DND-41 (cell line): ENCODE data around the gene GPR42.
"Not testable (repeated sequence)": the region's sequence is repeated elsewhere in the genome, so short reads cannot be mapped to it uniquely, and the experiment has no call there.

ENCODE experiments used
- ATAC-seq: fragments of 200-7000 bp; cut with Tn5 transposase; 3 replicates; pipeline ENCODE4 v1.9.1; 2021; ENCODE audit warnings: low read depth; ENCODE audit not compliant: insufficient read depth
- DNase-seq: peaks from one replicate; pipeline ENCODE4 v3.0.0-alpha.2; 2020
- H2AFZ ChIP-seq: 2 replicates; pipeline ENCODE4 v1.6.0; 2012; ENCODE audit warnings: low read depth, low read length
- H3K27ac ChIP-seq: 2 replicates; pipeline ENCODE4 v1.5.1; 2012; ENCODE audit warnings: low read length, inconsistent platforms
- H3K27me3 ChIP-seq: fragments of 200-600 bp; sonication (generic); 2 replicates; pipeline ENCODE4 v1.6.0; 2012; ENCODE audit warnings: low read length, mild to moderate bottlenecking, inconsistent platforms; ENCODE audit not compliant: insufficient read depth, poor library complexity
- H3K36me3 ChIP-seq: 2 replicates; pipeline ENCODE4 v1.5.1; 2012; ENCODE audit warnings: low read length, inconsistent platforms; ENCODE audit not compliant: insufficient read depth
- H3K4me1 ChIP-seq: 2 replicates; pipeline ENCODE4 v1.5.1; 2012; ENCODE audit warnings: mild to moderate bottlenecking, low read length; ENCODE audit not compliant: insufficient read depth
- H3K4me2 ChIP-seq: 2 replicates; pipeline ENCODE4 v1.6.0; 2012; ENCODE audit warnings: mild to moderate bottlenecking, moderate library complexity, low read length, inconsistent platforms; ENCODE audit not compliant: insufficient read depth
- H3K4me3 ChIP-seq, 2 experiments: fragments of 200-600 bp in 1 of 2; shearing (Covaris generic) in 1 of 2; 2 replicates each; pipeline ENCODE4 v1.5.1; 2012 to 2016; ENCODE audit warnings: inconsistent platforms in 2 of 2, low read length in 2 of 2, mild to moderate bottlenecking in 2 of 2, low read depth in 1 of 2, moderate library complexity in 1 of 2
- H3K79me2 ChIP-seq: 2 replicates; pipeline ENCODE4 v1.6.0; 2012; ENCODE audit warnings: low read length, inconsistent platforms; ENCODE audit not compliant: insufficient read depth
- H3K9ac ChIP-seq: 2 replicates; pipeline ENCODE4 v1.6.0; 2012; ENCODE audit warnings: low read depth, mild to moderate bottlenecking, inconsistent platforms, low read length, moderate library complexity
- H3K9me3 ChIP-seq: 2 replicates; pipeline ENCODE4 v1.5.1; 2012; ENCODE audit warnings: low read length, moderate library complexity, mild to moderate bottlenecking, inconsistent platforms; ENCODE audit not compliant: insufficient read depth, severe bottlenecking
- H4K20me1 ChIP-seq: 2 replicates; pipeline ENCODE4 v1.6.0; 2012; ENCODE audit warnings: low read length; ENCODE audit not compliant: insufficient read depth
- CTCF ChIP-seq: IDR thresholded peaks from 2 replicates; pipeline ENCODE4 v1.5.1; 2012; ENCODE audit warnings: borderline replicate concordance, low read length, moderate library complexity, mild to moderate bottlenecking; ENCODE audit not compliant: poor library complexity, severe bottlenecking; ENCODE audit errors: extremely low read depth
- EZH2 ChIP-seq: IDR thresholded peaks from 3 replicates; pipeline ENCODE4 v1.6.1; 2012; ENCODE audit warnings: borderline replicate concordance, low read depth, mild to moderate bottlenecking, moderate library complexity, low read length, inconsistent platforms; ENCODE audit not compliant: severe bottlenecking

GPR42 gene

GRCh38 chr19:35378356-35378755 lies 7.5 kb downstream of the GPR42 start:
- no peak overlapping the region for H2AFZ ChIP-seq
- TF ChIP-seq CTCF (no peak), EZH2 (no peak)
- no peaks in the 10 kb centered on the region for H3K79me2 ChIP-seq
- no peaks in the 10 kb centered on the region for H4K20me1 ChIP-seq
- H3K36me3 ChIP-seq, result no peaks in the 10 kb centered on the region
- H3K4me2 ChIP-seq, result no peak overlapping the region
- no peak overlapping the region for H3K27ac ChIP-seq
- H3K4me1 ChIP-seq, result no peaks in the 10 kb centered on the region
- H3K4me3 ChIP-seq, result no peak overlapping the region
- no peak overlapping the region for H3K9ac ChIP-seq
- no peaks in the 10 kb centered on the region for H3K9me3 ChIP-seq
- ATAC-seq (no peak), DNase-seq (no peak)
- peaks cover 3% of the 10 kb centered on the region for H3K27me3 ChIP-seq

GRCh38 chr19:35379545-35379944 lies 8.7 kb downstream of the GPR42 start:
- H3K79me2 ChIP-seq, ATAC-seq: not testable (repeated sequence)

DNA sequence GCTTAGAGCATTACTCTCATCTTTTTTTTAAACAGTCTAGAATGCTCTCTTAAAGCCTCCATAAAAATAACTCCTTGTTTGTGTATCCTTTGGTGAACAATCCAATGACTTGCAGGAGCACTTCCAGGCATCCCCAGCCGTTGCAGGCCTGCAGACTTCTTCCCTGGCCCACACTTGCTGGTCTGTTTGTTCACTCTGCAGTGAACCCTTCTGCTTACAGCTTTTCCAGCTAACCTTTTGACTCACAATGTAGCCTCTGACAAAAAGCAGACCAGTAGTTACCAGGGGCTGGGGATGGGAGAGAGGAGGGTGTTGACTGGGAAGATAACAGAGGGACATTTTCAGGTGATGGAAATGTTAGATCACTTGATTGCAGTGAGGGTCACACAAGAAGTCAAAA lies 9.1 kb downstream of the GPR42 start:
- H3K9ac ChIP-seq, result no peak overlapping the region
- no peaks in the 10 kb centered on the region for H3K79me2 ChIP-seq
- TF ChIP-seq EZH2 (no peak), CTCF (no peak)
- H3K27ac ChIP-seq, result no peak overlapping the region
- no peak overlapping the region for H3K4me2 ChIP-seq
- peaks cover 3% of the 10 kb centered on the region for H3K27me3 ChIP-seq
- no peaks in the 10 kb centered on the region for H3K4me1 ChIP-seq
- no peaks in the 10 kb centered on the region for H3K36me3 ChIP-seq
- ATAC-seq (no peak), DNase-seq (no peak)
- peaks cover 5% of the 10 kb centered on the region for H3K9me3 ChIP-seq
- no peak overlapping the region for H2AFZ ChIP-seq
- no peaks in the 10 kb centered on the region for H4K20me1 ChIP-seq
- H3K4me3 ChIP-seq, result no peak overlapping the region

More at GRCh38 chr19:35379545-35379944, 8.7 kb downstream of the GPR42 start:
- not testable (repeated sequence) for H3K4me1 ChIP-seq, H3K9ac ChIP-seq, DNase-seq, H2AFZ ChIP-seq, H3K36me3 ChIP-seq, H3K27ac ChIP-seq, H3K27me3 ChIP-seq, H3K4me3 ChIP-seq, H3K4me2 ChIP-seq, H3K9me3 ChIP-seq, H4K20me1 ChIP-seq

- Histone ChIP-seq H3K36me3 (no peaks in the 10 kb centered on the region), H3K27me3 (peaks cover 3% of the 10 kb centered on the region), H3K9ac (no peak overlapping the region), H3K9me3 (peaks cover 8% of the 10 kb centered on the region), H4K20me1 (no peaks in the 10 kb centered on the region), H3K4me3 (no peak overlapping the region), H3K4me2 (no peak overlapping the region), H3K79me2 (no peaks in the 10 kb centered on the region), H2AFZ (no peak overlapping the region), H3K4me1 (no peaks in the 10 kb centered on the region), H3K27ac (no peak overlapping the region)
- TF ChIP-seq EZH2 (no peak), CTCF (no peak)
- no peak for DNase-seq
- ATAC-seq, result no peak
These were observed 9.7 kb downstream of the GPR42 start for GRCh38 chr19:35380450-35381124.
